ENCODE data around the gene GPAM. TPM values are rescaled to one million over a fixed set of nuclear protein-coding genes. Genes with fewer than 3 reads are reported as not detected.

Gene GPAM
- total and polyA plus RNA-seq, 9 of the 15 experiments (the other 6 are each of a cell fraction or from before 2014, with no cell fraction given), result 3.5 to 7.5 (median 5.5) TPM

DNA sequence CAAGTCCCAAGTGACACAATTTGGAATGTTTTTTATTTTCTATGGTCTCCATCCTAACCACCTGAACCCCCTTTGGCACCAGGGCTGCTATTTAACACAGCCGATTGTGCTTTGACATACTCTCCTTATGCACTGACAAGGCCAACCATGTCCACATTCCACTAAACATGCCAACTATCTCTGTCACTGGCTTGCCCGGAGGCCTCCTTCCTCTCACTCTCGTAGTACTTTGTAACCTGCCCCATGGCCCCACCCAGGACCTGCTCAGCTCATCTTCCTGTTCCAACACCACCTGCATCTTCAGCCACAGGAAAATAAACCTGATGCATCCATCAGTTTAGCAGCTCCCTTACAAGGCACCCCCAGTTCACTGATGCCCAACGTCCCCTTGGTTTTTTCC lies 63.1 kb downstream of the GPAM start:
- Histone ChIP-seq H3K79me2 (ENCODE audit: control insufficient read depth, insufficient read depth, low read length) (no peaks in the 10 kb centered on the region), H3K4me1 (replicated peaks in 1 of 2; ENCODE audit: control insufficient read depth in 2 of 2, insufficient read depth in 2 of 2, low read length in 2 of 2) (no peaks in the 10 kb centered on the region), H2AFZ (ENCODE audit: low read depth, low read length) (no peak overlapping the region), H3K27me3 (ENCODE audit: control insufficient read depth in 2 of 2, insufficient read depth in 2 of 2, low read length in 2 of 2) (no peaks in the 10 kb centered on the region; a peak in 2 of 5 replicates), H3K9me3 (replicated peaks; ENCODE audit: control insufficient read depth, insufficient read depth, low read depth, low read length) (no peaks in the 10 kb centered on the region), H3K4me3 (no peak overlapping the region), H3K36me3 (ENCODE audit: control insufficient read depth, insufficient read depth, low read length) (no peaks in the 10 kb centered on the region), H3K9ac (ENCODE audit: insufficient read depth in 1 of 2, low read depth in 2 of 2, low read length in 2 of 2) (no peak overlapping the region), H4K20me1 (replicated peaks; ENCODE audit: control insufficient read depth, insufficient read depth, low read length) (no peaks in the 10 kb centered on the region), H3K27ac (ENCODE audit: extremely low read depth, low read depth, low read length) (no peak overlapping the region), H3K9me1 (ENCODE audit: control insufficient read depth, insufficient read depth, low read length) (no peaks in the 10 kb centered on the region), H3K4me2 (ENCODE audit: insufficient read depth, low read length) (no peak overlapping the region)
- intact Hi-C loops (cut with micrococcal nuclease) (no loop called here), in situ Hi-C loops (cut with MboI) (no loop called here)
- no peak for DNase-seq (ENCODE audit: extremely low read depth in 1 of 4, low spot score in 3 of 4)
- ChIA-PET CTCF (ENCODE audit: low intra/inter-chr PET ratio) (no interaction called here), POLR2A (interaction anchor here (0.7 kb wide), 1 partner anchor 10 kb away, joined by 3 read pairs; no protein-coding TSS in a partner anchor)
- no TSS peak for BruUV-seq (replicated peaks)
- ATAC-seq, result no peak
- no peak for FAIRE-seq
- 3% methylated on average over 4 of the region's 4 CpGs for WGBS (ENCODE audit: insufficient coverage, low coverage, missing lambda C conversion rate)
- TF ChIP-seq FOXJ2 (tag; IDR thresholded peaks at IDR 0.05) (no peak), CCNT2 (IDR thresholded peaks at IDR 0.05; ENCODE audit: borderline replicate concordance, extremely low read depth, insufficient read length, low read depth, low read length) (no peak), DIDO1 (tag; IDR thresholded peaks at IDR 0.05; ENCODE audit: low read depth) (no peak), RAD51 (IDR thresholded peaks at IDR 0.05; ENCODE audit: borderline replicate concordance, low read depth) (no peak), TBP (optimal IDR thresholded peaks at IDR 0.05; ENCODE audit: low read depth, low read length) (no peak), BRD4 (IDR thresholded peaks at IDR 0.05) (no peak), CREB5 (CRISPR knock-in tag; IDR thresholded peaks at IDR 0.05) (no peak), SIX5 (IDR thresholded peaks at IDR 0.05; ENCODE audit: borderline replicate concordance in 1 of 2, insufficient read depth in 1 of 2, low read depth in 1 of 2, low read length in 2 of 2) (no peak), KDM2B (CRISPR knock-in tag; IDR thresholded peaks at IDR 0.05) (no peak), MEIS2 (IDR thresholded peaks at IDR 0.05; ENCODE audit: partially characterized antibody) (no peak), MYNN (IDR thresholded peaks at IDR 0.05) (no peak), MYNN (CRISPR knock-in tag; IDR thresholded peaks at IDR 0.05) (no peak), CBX8 (IDR thresholded peaks at IDR 0.05; ENCODE audit: borderline replicate concordance, extremely low read depth, low read depth, low read length, poor library complexity, severe bottlenecking) (no peak), LEF1 (IDR thresholded peaks at IDR 0.05) (no peak), BACH1 (tag; IDR thresholded peaks at IDR 0.05) (no peak), TFAP4 (CRISPR knock-in tag; IDR thresholded peaks at IDR 0.05; ENCODE audit: borderline replicate concordance) (no peak), SAFB2 (IDR thresholded peaks at IDR 0.05; ENCODE audit: borderline replicate concordance, low read depth, low read length, severe bottlenecking) (no peak)
- TF ChIP-seq, protein P1, sequence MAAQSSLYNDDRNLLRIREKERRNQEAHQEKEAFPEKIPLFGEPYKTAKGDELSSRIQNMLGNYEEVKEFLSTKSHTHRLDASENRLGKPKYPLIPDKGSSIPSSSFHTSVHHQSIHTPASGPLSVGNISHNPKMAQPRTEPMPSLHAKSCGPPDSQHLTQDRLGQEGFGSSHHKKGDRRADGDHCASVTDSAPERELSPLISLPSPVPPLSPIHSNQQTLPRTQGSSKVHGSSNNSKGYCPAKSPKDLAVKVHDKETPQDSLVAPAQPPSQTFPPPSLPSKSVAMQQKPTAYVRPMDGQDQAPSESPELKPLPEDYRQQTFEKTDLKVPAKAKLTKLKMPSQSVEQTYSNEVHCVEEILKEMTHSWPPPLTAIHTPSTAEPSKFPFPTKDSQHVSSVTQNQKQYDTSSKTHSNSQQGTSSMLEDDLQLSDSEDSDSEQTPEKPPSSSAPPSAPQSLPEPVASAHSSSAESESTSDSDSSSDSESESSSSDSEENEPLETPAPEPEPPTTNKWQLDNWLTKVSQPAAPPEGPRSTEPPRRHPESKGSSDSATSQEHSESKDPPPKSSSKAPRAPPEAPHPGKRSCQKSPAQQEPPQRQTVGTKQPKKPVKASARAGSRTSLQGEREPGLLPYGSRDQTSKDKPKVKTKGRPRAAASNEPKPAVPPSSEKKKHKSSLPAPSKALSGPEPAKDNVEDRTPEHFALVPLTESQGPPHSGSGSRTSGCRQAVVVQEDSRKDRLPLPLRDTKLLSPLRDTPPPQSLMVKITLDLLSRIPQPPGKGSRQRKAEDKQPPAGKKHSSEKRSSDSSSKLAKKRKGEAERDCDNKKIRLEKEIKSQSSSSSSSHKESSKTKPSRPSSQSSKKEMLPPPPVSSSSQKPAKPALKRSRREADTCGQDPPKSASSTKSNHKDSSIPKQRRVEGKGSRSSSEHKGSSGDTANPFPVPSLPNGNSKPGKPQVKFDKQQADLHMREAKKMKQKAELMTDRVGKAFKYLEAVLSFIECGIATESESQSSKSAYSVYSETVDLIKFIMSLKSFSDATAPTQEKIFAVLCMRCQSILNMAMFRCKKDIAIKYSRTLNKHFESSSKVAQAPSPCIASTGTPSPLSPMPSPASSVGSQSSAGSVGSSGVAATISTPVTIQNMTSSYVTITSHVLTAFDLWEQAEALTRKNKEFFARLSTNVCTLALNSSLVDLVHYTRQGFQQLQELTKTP (IDR thresholded peaks at IDR 0.05; ENCODE audit: low read depth in 1 of 2, partially characterized antibody in 2 of 2), result no peak

Data from K562 (cell line).